Skeletal muscle satellite cell (primary cell): ENCODE measurements around the gene DECR2.
"Not testable (repeated sequence)": the region's sequence is repeated elsewhere in the genome, so short reads cannot be mapped to it uniquely, and the experiment has no call there.

Experiments
- H3K27me3 ChIP-seq: 2 replicates; pipeline ENCODE4 v1.7.0; 2013; ENCODE audit warnings: low read length; ENCODE audit not compliant: control insufficient read depth, insufficient read depth
- H3K36me3 ChIP-seq: 2 replicates; pipeline ENCODE4 v1.7.0; 2013; ENCODE audit warnings: mild to moderate bottlenecking, control low read depth, low read length; ENCODE audit not compliant: insufficient read depth
- H3K4me1 ChIP-seq: 2 replicates; pipeline ENCODE4 v1.7.0; 2013; ENCODE audit warnings: low read length; ENCODE audit not compliant: control insufficient read depth, insufficient read depth
- H3K4me2 ChIP-seq: 2 replicates; pipeline ENCODE4 v1.7.0; 2013; ENCODE audit warnings: mild to moderate bottlenecking, low read length
- H3K4me3 ChIP-seq: 2 replicates; pipeline ENCODE4 v1.7.0; 2013; ENCODE audit warnings: low read length
- H3K9ac ChIP-seq: 2 replicates; pipeline ENCODE4 v1.7.0; 2013; ENCODE audit warnings: mild to moderate bottlenecking, low read depth, low read length, moderate library complexity
- H3K9me3 ChIP-seq: replicated peaks from 2 replicates; pipeline ENCODE4 v1.7.0; 2013; ENCODE audit warnings: mild to moderate bottlenecking, control low read depth, low read length

The DECR2 gene

DNA sequence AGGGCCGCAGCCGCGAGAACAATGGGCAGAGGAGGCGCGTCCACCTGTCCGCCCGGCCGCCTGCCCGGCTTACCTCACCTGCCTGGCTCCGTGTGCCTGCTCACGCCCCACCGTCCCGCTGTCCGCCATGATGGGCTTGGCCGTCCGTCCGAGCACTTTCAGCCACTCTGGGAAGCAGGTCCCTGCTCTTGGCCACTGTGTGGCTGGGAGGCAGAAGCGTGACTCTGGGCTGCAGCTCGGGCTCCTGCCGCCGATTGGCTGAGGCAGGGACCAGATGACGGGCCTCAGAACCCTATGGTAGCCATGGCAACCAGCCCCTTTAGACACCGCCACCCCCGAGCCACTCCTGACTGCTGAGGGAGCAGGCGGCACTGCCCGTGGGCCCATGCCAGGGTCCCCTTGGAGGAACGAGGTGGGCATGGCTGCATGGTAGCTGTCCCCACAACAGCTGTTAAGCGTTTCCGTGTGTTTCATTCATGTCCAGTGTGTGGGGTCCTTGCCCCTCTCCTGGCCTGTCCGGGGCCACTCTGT, 40.3 kb upstream of the DECR2 start:
- Histone ChIP-seq H3K9me3 (no peaks in the 10 kb centered on the region), H3K9ac (no peak overlapping the region), H3K4me3 (no peak overlapping the region), H3K27me3 (peaks cover 6% of the 10 kb centered on the region), H3K4me1 (peaks cover 7% of the 10 kb centered on the region), H3K36me3 (peaks cover 4% of the 10 kb centered on the region), H3K4me2 (no peak overlapping the region)

DNA sequence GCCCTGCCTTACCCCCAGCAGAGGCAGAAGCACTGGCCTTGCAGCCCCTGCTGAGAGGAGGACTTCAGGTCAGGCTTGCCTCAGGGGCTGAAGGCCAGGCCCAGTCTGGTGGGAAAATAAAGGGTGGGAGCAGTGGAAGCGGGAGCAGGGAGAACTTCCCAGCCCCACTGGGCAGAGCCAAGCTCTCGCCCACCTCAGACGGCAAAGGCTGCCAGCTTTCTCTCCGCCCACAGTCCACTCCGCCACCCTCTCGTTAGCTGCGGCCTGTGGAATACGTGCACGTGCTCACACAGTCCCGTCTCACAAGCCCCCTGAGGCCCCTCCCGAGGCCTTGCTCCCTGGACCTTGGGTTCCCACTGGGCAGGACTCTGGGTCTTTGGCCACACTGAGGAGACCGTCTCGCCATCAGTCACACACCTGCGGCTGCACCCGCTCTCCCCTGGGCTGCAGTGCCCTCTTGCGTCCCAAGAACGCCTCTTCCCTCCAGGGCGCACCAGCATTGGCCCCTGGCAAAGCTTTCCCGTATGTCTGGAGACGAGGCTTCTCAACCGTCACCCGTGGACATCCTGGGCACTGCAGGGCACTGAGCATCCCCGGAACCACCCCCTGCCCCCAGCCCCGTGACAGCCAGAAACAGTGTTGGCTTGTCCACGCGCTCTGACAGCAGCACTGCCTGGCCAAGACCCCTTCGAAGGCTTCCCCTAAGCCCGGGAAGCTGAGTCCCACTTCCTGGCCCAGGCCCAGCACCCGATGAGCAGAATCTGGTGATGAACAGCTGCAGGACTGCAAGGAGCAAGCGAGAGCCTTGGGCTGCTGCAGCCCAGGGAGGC, 39.6 kb upstream of the DECR2 start:
- Histone ChIP-seq H3K27me3 (peaks cover 6% of the 10 kb centered on the region), H3K4me3 (no peak overlapping the region), H3K36me3 (peaks cover 11% of the 10 kb centered on the region), H3K9me3 (no peaks in the 10 kb centered on the region), H3K4me1 (peaks cover 7% of the 10 kb centered on the region), H3K9ac (no peak overlapping the region), H3K4me2 (peak overlapping the region; percentile 69)

DNA sequence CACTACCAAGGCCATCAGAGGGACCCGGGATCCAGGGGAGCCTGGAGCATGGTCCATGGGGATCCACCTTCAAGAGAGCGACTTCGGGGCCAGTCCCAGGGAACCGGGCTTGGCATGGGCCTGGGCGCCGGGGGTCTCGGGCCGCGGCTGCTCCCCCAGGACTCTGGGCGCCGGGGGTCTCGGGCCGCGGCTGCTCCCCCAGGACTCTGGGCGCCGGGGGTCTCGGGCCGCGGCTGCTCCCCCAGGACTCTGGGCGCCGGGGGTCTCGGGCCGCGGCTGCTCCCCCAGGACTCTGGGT, 39.0 kb upstream of the DECR2 start:
- not testable (repeated sequence) for H3K4me1 ChIP-seq, H3K9me3 ChIP-seq, H3K4me3 ChIP-seq, H3K27me3 ChIP-seq, H3K9ac ChIP-seq
- Histone ChIP-seq H3K4me2 (peak overlapping the region; percentile 69), H3K36me3 (peaks cover 17% of the 10 kb centered on the region)

DNA sequence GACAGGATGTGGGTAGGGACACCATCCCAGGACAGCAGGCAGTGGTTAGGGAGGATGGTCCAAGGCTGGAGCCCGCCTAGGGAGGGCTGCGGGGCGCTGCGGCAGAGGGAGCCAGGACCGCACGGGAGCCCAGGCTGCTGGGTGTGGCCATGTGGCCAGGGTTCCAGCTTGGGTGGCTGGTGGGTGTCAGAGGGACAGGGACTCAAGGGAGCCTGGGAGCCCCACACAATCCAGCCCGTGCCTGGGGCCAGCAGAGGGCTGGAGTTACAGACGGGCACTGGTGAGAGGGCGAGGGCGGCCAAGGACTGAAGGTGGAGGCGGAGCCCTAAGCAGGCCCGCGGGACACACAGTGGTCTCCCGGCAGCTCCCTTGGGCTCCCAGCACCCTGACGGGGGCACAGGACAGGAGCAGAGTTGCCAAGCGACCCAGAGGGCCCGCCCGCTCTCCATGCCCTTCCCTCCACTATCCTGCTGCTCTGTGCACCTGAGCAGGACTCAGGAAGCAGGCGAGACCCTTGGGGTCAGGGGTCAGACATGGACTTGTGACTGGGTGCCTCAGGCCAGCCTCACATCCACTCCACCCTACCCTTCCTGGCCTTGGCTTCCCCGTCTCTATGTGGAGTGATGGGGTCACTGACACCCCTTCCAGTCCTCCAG, 38.4 kb upstream of the DECR2 start:
- Histone ChIP-seq H3K27me3 (peaks cover 6% of the 10 kb centered on the region), H3K4me2 (no peak overlapping the region), H3K4me3 (no peak overlapping the region), H3K9ac (no peak overlapping the region), H3K36me3 (peaks cover 20% of the 10 kb centered on the region), H3K4me1 (peaks cover 7% of the 10 kb centered on the region), H3K9me3 (no peaks in the 10 kb centered on the region)

DNA sequence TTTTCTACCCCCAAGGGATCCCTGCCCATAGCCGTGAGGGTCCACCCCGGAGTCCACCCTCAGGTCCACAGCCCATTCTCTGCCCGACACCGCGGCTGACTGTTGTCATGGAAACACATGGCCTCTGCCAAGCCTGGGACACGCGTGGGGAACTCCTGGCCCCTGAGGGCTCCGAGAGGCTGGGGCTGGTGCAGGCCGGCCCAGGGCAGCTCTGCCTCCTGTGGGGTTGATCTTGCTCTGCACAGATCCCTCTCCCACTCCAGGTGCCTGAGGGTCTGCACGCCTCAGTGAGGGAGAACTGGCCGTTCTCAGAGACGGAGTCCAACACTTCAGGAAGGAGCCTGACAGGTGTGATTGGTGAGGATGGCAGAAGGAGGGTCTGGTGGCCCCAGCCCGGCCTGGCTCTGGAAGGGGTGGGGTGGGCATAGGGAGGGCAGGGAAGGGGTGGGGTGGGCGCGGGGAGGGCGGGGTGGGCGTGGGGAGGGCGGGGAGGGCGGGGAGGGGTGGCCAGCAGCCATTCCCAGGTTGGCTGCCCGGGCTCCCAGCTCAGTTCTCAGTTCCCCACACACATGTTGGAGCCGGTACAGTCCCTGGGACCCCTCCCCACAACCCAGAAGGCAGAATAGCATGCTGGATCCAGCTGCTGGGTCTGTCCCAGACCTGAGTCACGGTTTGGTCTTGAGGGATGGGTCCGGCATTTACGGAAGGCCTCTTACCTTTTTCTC, 37.8 kb upstream of the DECR2 start:
- Histone ChIP-seq H3K27me3 (peaks cover 6% of the 10 kb centered on the region), H3K36me3 (peaks cover 23% of the 10 kb centered on the region), H3K9ac (no peak overlapping the region), H3K9me3 (no peaks in the 10 kb centered on the region), H3K4me3 (no peak overlapping the region), H3K4me2 (no peak overlapping the region), H3K4me1 (peaks cover 7% of the 10 kb centered on the region)

DNA sequence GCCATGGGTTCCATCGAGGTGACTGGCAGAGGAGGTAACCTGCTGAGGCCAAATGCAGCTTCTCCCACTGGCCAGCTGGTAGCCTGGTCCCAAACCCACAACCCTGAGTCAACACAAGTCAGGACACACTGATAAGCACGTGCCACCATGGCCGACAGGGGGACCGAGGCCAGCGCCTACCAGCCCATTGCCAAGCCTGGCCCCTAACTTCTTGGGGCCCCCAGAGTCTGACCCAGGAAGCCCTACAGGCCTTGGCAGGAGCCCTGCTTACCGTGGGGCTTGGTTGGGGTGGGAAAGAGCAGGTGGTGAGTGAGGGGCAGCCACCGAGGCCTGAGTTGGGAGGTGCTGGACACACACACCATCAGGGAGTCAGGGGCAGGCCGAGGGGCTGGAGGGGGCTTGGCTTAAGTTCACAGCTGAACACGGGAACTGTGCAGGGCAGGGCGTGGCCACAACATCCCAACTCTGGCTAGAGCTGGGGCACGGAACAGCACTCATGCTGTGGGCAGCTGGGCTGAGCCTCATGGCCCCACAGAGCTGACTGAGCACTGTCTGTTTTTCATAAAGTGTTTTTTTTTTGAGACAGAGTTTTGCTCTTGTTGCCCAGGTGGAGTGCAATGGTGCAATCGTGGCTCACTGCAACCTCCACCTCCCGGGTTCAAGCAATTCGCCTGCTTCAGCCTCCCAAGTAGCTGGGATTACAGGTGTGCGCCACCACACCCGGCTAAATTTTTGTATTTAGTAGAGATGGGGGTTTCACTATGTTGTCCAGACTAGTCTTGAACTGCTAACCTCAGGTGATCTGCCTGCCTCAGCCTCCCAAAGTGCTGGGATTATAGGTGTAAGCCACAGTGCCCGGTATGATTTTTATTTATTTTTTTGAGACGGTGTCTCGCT, 36.8 kb upstream of the DECR2 start:
- H3K9me3 ChIP-seq, result no peaks in the 10 kb centered on the region
- no peak overlapping the region for H3K4me2 ChIP-seq
- H3K36me3 ChIP-seq, result peaks cover 23% of the 10 kb centered on the region
- H3K4me3 ChIP-seq, result no peak overlapping the region
- peaks cover 6% of the 10 kb centered on the region for H3K27me3 ChIP-seq
- no peak overlapping the region for H3K9ac ChIP-seq
- H3K4me1 ChIP-seq, result peaks cover 13% of the 10 kb centered on the region

DNA sequence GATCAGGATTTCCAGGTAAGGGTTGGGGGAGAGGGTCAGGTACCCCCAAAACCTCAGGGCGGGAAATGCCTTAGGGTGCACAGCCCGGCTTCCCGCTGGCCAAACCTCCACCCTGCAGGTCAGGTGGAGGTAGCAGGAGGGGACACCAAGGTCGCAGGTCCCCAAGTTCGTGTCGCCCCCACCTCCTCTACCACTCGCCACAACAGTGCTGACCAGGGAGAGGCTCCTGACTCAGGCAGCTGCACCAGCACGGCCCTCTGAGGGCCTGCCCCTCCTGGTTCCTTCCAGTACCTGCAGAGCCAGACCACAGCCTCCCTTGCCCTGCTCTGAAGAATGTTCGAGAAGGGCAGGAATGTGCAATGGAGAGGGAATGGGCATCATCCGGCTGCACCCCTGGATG, 35.2 kb upstream of the DECR2 start:
- Histone ChIP-seq H3K36me3 (peaks cover 25% of the 10 kb centered on the region), H3K4me1 (peaks cover 20% of the 10 kb centered on the region), H3K4me3 (no peak overlapping the region), H3K9me3 (no peaks in the 10 kb centered on the region), H3K9ac (no peak overlapping the region), H3K4me2 (no peak overlapping the region), H3K27me3 (peaks cover 6% of the 10 kb centered on the region)

DNA sequence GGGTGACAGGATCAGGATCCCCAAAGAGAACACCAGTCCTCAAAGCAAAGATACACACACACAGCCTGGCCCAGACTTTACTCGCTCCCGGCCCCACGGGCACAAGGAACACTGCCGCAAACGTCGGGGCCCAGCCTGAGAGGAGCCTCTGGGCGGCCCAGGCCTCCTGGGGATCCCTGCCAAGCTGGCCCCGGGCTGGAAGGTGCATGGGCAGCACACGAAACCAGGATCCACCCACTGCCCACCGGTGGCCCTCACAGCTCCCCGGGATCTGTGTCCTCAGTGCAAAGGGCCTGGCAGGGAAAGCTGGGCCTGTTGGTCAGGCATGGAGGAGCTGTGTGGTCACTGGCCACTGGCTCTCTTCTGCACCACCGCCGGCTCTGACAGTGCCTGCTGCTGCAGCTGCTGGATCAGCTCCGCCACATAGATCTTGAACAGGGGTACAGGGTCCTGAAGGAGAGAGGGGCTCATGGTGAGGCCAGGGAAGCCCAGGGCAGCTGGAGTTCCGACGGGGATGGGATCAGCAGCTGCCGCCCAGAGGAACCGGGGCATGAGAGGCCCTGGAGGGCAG, 34.3 kb upstream of the DECR2 start:
- no peak overlapping the region for H3K4me2 ChIP-seq
- H3K27me3 ChIP-seq, result peaks cover 6% of the 10 kb centered on the region
- H3K36me3 ChIP-seq, result peaks cover 34% of the 10 kb centered on the region
- H3K9ac ChIP-seq, result no peak overlapping the region
- peaks cover 17% of the 10 kb centered on the region for H3K4me1 ChIP-seq
- H3K9me3 ChIP-seq, result no peaks in the 10 kb centered on the region
- H3K4me3 ChIP-seq, result no peak overlapping the region

DNA sequence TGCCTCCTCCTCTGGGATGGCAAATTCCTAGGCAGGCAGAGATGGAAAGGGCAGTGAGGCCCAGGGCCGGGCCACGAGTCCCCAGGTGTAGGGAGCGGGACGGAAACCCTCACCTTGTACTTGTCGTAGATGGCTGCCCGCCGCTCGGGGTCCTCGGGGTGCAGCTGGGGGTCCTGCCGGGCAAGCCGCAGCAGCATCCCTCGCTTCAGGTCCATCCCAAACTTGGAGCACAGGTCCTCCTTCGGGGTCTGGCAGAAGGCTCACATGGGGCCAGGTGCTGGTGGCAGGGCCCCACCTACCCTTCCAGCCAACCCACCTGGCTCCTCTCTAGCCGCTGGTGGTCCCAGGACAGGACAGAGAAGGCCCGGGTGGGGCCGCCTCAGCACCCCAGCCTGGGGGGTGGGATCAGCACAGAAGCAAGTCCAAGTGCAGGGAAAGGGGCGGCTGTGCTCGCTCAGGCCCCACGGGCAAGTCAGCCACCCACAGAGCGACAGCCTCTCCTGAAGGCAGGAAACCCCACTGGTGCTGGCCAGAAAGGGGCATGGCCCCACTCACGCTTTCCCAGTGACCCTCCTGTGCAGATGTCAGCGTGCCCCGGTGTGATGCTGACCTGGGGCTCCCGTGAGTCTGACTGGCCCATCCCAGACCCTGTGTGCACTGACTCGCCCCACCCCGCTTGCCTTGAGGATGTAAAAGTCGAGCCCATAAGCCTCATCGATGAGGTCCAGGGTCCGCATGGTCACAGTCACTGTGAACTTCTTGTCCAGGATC, 33.1 kb upstream of the DECR2 start:
- Histone ChIP-seq H3K27me3 (peaks cover 3% of the 10 kb centered on the region), H3K4me2 (no peak overlapping the region), H3K36me3 (peaks cover 40% of the 10 kb centered on the region), H3K4me3 (no peak overlapping the region), H3K9me3 (no peaks in the 10 kb centered on the region), H3K4me1 (peaks cover 17% of the 10 kb centered on the region), H3K9ac (no peak overlapping the region)

DNA sequence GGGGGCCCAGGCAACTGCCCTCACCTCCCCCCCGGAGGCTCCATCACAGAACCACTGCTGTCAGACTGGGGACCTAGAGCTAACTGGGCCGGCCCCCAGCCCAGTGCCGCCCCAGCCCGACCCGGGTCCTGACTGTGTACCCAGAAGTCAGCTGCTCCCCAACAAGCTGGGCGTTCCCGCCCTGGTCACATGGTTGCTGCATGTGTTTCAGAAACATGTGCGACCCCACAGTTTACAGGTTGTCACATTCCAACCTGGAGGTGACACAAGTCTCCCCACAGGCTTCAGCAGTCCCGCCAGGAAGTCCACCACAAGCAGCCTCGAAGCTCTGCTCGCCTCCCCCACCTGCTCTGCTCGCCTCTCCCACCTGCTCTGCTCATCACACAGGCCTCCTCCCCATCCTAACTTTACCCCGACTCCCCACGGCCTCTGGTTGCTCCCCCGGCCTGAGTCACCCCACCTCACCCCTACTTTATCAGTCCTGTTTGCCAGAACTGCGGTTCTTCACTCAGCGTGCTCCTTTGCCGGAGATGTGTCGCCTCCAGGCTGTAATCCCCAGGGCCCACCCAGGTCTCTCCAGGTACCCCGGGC, 32.3 kb upstream of the DECR2 start:
- Histone ChIP-seq H3K27me3 (no peaks in the 10 kb centered on the region), H3K4me3 (peak overlapping the region; percentile 73)

More for the DNA sequence above, 32.3 kb upstream of the DECR2 start:
- Histone ChIP-seq H3K36me3 (peaks cover 43% of the 10 kb centered on the region), H3K9me3 (no peaks in the 10 kb centered on the region), H3K9ac (peak overlapping the region; percentile 61), H3K4me2 (peak overlapping the region; percentile 81), H3K4me1 (peaks cover 17% of the 10 kb centered on the region)
